ENCODE results near the gene RASGRP1. TPM values are rescaled to one million over a fixed set of nuclear protein-coding genes. Genes with fewer than 3 reads are reported as not detected.
A peak's percentile ranks its signal among the peaks of the same experiment; 100 is the strongest.

RASGRP1 gene
- total RNA-seq, 1 donor from 2014 or later: 0.11 TPM

DNA sequence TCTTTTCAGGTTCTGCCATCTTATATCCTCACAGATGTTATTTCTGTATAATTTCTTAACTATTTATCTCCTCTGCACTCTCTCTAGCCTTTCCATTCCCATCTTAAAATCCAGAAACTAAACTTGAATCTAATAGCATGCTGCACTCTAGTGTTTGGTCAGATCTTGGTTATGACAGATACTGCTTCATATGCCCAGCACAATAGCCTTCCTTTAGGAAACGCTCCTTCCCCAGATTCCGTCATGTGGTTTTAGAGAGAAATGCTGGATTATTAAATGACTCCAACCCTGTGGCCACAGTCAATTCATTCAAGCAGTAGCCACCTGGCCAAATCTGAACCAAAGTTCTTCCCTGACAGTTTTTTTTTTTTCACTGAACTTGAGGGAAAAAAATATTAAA is 19.4 kb downstream of the RASGRP1 start:
- DNase-seq (no peak), ATAC-seq (ENCODE audit: poor library complexity) (no peak)
- intact Hi-C loops (cut with DNase I): no loop called here

DNA sequence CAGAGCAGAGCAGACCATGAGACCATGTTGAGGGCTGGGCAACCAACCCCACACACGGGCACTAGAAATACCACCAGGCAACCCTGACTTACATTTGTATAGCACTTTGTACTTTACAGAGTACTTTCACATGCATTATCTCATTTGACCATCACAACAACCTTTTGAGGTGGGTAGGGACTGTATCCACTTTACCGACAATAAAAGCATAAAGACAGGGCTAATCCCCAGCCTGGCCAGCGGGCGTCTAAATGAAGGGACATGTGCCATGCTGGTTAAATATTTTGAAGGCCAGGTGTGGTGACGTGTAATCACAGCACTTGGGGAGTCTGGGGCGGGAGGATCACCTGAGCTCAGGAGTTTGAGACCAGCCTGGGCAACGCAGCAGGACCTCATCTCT is 23.6 kb downstream of the RASGRP1 start:
- intact Hi-C loops (cut with DNase I): no loop called here
- DNase-seq (no peak), ATAC-seq (ENCODE audit: poor library complexity) (no peak)

DNA sequence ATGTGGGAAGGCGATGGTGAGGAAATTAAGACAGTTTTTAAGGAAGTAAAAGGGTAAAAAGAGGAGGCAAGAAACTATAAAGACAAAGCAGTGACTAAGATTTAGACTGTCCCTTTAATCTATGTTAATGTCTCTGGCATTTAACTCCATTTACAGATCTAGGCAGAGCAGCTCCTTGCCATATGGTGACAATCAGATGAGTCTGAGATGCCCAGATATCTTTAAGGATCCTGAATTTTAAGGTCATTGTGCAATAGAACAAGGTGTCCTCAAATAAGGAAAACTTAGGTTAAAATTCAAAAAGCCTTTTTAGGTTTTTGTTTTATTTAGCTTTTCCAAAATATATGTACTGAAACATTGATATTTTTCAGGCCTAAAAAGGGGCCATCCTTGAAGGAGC is 24.1 kb downstream of the RASGRP1 start:
- intact Hi-C loops (cut with DNase I): no loop called here
- DNase-seq: no peak
- no peak for ATAC-seq (ENCODE audit: poor library complexity)

DNA sequence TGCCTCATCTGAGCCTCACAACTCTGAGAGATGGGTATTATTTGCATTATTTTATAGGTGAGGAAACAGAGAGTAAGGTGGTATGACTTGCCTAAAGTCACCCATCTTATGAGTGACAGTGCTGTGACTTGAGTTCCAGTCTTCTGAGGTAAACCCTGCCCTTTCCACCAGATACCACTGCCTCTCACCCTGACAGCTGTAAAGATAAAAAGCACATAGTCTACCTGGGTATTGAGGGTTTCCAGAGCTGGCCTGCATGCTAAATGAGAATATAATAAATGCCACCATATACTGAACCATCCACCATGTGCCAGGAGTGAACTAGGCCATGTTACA is 25.6 kb downstream of the RASGRP1 start:
- intact Hi-C loops (cut with DNase I): no loop called here
- ATAC-seq (ENCODE audit: poor library complexity) (no peak), DNase-seq (no peak)

DNA sequence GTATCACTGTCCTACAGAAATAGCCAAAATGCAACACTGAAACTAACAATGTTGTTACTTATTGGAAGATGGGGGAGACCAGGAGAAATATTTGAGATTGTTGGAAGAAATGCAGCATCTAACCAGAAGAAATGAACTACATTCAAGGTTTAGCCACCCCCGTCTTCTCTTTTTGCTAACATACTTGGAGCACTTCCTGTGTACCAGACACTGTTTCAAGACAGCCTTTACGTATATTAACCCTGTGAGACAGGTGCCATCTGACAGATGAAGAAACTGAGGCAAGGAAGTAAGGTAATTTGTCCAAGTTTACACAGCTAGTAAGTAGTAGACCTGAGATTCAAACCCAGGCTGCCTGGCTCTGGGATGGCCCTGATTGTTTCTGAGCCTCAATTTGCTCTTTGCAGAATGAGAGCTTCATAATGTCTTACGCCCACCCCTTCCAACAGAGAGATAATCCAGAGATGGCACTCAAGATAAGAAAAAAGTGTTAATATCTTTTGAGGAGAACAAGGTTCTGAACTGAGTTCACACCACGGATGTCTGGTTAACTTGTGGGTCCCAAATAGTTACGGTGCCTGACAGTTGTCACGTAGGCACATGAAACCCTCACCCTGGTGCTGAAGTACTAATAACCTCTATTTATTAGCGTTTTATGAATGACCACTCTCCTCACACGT is 26.1 kb downstream of the RASGRP1 start:
- DNase-seq: no peak
- intact Hi-C loops (cut with DNase I): no loop called here
- ATAC-seq (ENCODE audit: poor library complexity): no peak

DNA sequence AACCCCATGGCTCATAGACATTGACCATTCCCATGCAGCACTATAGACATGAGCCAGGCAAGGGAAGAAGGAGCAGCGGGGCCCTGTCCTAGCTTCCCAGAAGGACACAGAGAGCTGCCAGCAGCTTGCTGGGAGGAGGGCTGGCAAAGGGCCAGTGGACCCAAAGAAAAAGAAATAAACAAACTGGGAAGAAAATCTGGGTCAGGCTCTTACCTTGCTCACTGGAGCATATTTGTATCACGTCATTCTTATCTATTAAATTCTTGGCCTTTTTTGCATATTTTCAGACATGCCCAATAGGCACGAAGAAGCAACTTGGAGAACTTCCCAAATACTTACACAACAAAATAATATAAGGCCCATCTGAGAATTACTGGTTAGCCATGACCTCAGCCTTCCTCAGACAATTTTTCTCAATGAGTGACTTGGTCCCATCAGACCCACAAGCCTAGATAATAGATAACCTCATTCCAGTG is 28.4 kb downstream of the RASGRP1 start:
- intact Hi-C loops (cut with DNase I): no loop called here

DNA sequence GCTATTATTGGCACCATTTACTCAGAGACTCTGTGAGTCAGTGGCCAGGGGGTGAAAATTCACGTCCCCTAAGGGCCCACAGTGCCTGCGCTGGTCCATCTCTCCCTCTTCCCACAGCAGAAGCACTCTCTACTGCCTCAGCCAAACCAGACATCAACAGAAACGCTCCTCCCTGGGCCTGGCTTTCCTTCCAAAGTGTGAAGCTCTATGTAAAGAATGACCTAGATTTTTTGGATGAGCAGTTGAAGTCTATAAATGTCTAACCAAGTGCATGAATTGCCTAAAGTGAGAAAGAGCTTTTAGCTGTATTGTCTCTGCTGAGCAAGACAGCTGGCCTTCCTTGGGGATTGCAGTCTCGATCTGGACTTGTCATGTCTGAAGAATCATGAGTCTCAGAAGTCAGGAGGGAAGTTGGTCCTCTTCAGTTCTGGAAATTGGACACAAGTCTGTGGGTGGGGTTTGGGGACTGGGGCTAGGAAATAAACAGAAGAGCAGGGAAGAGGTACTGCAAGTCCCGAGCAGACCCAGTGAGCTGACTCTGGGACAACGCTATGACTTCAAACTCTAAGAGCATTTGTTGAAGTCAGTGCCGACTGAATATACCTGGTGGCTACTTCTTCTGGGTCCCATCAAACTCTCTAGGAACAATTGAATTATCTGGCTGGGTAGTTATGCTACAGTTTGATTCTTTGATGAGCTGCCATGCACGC is 29.0 kb downstream of the RASGRP1 start:
- DNase-seq (no peak), ATAC-seq (ENCODE audit: poor library complexity) (peak; percentile 32)
- intact Hi-C loops (cut with DNase I): no loop called here

More for the DNA sequence above, 28.4 kb downstream of the RASGRP1 start:
- DNase-seq: peak; percentile 68
- ATAC-seq (ENCODE audit: poor library complexity): peak; percentile 87

DNA sequence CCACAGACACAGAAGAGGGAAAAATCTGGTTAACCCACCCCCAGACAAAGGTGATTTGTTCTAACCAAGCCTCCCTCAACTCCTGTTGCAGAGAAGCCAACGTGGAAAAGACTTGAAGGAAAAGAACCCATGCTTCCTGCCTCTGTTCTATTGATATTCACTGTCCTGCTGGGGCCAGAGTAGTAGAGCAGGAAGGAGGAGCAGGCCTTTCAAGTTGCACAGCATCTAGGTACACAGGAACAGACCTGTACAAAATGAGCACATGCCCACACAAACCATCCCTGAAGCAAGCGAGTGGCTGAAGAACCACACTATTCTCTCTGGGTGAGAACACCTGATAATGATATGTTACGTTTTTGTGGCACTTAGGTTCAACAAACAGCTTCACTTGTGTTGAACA is 29.9 kb downstream of the RASGRP1 start:
- intact Hi-C loops (cut with DNase I): no loop called here
- no peak for DNase-seq
- ATAC-seq (ENCODE audit: poor library complexity): no peak

DNA sequence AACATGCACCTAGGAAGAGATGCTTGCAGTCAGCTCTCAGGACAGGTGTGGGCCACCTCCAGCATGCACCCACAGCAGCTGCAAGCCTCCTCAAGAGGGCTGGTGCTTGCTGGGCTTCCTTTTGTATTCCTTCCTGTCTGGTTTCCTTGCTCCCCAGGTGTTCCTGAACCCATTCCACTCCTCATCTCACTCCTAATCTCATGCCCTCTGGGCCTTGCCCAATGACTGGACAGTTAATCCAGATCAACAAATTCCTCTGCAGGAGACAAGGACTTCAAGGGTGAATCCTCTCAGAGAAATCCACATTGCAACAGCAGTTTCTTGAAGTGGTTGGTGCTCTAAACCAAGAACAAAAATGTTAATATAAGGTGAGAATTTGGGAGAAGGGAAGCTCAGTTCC is 30.7 kb downstream of the RASGRP1 start:
- no peak for DNase-seq
- intact Hi-C loops (cut with DNase I): no loop called here
- ATAC-seq (ENCODE audit: poor library complexity): no peak

DNA sequence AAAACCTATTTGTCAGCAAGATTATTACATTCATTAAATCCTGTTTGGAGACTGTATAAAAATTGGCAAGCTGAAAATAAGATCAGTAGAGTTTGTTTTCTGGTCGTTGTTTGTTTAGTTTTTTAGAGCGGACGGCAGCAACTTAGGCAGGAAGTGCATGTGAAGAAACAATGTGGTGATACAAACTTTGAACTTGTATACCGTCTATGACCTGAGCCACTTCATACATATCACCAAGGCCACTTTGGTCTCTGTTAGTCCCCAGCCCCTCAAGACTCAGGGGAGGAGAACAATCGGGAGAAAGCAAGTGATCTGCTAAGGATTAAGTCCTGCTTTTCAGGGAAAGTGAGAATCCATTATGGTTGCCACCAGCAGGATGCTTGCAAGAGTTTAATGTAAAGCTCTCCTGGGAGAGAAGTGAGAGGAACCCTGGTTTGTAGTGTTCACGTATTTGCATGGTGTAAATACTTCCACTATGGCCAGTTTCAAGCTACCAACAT is 31.1 kb downstream of the RASGRP1 start:
- intact Hi-C loops (cut with DNase I): no loop called here
- DNase-seq: no peak
- ATAC-seq (ENCODE audit: poor library complexity): no peak

DNA sequence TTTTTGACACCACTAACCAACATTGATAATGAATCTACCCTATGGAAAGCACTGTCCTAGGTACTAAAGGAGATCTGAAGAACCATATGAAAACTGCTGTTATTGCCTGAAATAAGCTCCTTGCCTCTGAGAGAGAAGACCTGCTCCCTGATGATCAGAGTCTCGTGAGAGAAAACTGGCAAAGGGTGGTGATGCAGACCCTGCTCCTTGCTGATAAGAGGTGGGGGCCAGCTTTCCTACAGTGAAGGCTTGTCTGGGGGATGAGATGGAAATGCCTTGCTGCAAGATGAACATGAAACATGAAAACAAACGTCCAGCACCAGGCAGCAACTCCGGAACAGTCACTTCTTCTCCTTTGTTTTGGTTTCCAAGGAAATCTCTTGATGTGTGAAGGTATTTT is 31.9 kb downstream of the RASGRP1 start:
- ATAC-seq (ENCODE audit: poor library complexity): no peak
- intact Hi-C loops (cut with DNase I): no loop called here
- no peak for DNase-seq

DNA sequence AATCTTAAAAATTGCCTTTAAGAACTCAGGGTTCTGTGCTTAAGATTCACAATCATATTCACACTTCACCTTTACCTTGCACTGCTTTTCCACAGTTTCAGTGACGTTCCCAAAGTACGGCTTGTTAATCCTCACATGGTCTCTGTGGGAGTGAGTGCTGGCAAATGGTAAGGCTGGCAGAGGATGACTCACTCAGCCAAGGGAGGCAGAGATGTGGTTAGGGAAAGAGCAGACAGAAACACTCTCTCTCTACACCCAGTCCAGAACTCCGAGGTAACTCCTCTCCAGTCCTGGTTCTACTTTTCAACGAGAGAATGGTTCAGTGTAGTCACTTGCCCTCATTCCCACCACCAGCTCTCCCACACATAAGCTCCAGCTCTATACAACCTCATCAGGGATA is 33.1 kb downstream of the RASGRP1 start:
- DNase-seq: no peak
- ATAC-seq (ENCODE audit: poor library complexity): no peak
- intact Hi-C loops (cut with DNase I): no loop called here

DNA sequence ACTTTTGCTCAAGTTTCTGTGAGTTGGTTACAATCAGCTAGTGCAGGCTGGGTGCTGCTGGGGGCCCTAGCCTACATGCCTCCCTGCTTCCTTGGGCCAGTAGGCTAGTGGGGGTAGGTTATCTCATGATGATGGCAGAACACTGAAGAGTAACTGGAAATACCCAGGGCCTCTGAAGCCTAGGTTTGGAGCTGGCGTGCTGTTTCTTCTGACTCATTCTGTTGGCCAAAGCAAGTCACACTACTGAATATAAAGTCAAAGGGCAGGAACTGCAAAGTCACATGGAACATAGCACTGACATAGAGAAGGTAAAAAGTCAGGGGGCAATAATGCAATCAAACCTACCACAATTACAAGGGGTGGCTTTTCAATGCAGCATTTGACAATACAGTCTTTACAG is 34.5 kb downstream of the RASGRP1 start:
- intact Hi-C loops (cut with DNase I): no loop called here
- no peak for DNase-seq
- no peak for ATAC-seq (ENCODE audit: poor library complexity)

DNA sequence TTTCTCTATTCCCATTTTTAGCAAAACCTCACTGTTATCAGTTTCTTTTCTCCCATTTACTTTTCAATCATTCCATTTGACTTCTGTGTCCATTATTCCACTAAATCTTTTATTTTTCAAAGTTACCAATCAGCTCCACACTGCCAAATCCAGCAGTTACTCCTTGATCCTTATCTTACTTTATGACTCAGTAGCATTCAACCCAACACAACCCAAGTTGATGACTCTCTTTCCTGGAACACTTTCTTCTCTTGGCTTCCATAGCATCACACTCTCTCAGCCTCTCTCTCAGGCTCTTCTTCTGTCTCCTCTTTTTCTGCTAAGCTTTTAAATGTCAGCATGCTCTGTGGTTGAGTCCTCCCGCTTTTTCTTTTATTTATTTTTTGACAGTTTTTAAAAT is 36.3 kb downstream of the RASGRP1 start:
- DNase-seq (no peak), ATAC-seq (ENCODE audit: poor library complexity) (no peak)
- intact Hi-C loops (cut with DNase I): no loop called here

DNA sequence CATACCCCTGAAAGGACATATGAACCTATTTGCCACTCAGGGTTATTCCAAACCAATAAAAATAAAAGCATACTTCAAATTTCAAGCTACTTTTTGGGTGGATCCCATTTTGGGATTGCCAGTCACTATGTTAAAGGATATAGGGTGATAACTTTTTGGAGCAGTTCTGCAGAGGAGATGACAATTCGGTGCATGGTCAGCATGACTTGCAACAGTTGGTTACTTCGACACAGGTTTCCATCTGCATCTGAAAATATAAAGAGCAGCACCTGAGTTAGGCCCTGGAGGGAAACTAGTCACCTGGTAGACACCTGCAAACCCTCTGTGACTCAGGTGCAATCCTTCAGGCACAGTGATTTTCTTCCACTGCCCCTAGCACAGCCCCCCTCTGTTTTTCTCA is 38.5 kb downstream of the RASGRP1 start:
- DNase-seq (no peak), ATAC-seq (ENCODE audit: poor library complexity) (no peak)
- intact Hi-C loops (cut with DNase I): no loop called here

DNA sequence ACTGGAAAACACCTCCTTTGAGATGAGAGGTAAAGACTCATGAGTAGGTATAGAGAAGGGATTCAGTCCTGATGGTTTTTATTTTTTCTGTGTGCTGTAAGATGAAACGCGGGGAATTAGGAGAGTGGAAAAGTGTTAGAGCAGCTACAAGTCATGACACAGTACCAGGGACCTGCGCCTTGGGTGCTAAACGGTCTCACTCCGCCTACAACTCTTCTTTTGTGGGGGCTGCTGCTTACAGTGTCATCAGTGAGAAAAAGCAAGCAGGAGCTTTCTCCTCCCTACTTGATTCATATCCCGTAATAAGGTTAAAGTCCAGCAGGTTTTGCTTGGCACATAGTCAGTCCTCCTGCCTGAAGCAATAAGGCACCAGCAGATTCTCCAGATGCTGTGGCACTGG is 39.1 kb downstream of the RASGRP1 start:
- intact Hi-C loops (cut with DNase I): no loop called here
- DNase-seq: no peak

DNA sequence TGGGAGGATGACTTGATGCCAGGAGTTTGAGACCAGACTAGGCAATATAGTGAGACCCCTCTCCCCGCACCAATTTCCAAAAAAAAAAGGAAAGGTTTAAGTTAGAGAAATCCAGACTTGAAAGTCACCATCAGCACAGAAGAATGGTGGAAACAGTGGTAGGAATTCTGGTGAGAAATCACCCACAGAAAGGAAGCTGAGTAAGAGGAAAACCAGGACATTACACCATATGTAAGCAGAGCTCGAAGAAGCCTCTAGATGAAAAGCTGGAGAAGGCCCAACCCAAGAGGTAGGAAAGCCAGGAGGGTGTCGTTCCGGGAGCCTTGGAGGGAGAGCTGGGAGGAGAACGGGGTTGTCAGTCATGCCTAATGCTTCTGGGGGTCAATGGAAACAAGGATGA is 40.5 kb downstream of the RASGRP1 start:
- no peak for ATAC-seq (ENCODE audit: poor library complexity)

More for the DNA sequence above, 39.1 kb downstream of the RASGRP1 start:
- no peak for ATAC-seq (ENCODE audit: poor library complexity)

DNA sequence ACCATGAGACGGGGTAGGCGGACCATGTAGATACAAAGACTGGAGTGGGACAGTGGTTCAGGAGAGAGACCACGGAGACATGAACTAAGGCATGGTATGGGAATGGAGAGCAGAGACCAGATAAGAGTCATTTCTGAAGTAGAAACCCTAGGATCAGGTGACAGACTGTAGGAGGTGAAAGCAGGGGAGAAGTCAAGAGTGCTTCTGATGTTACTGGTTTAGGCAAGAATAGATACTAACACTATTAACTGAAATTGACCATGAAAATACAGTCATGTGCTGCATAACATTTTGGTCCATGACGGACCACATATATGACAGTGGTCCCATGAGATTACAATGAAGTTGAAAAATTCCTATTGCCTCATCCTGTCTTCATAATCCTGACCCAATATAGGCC is 41.7 kb downstream of the RASGRP1 start:
- DNase-seq: no peak
- intact Hi-C loops (cut with DNase I): no loop called here

More for the DNA sequence above, 40.5 kb downstream of the RASGRP1 start:
- no peak for DNase-seq
- intact Hi-C loops (cut with DNase I): no loop called here

DNA sequence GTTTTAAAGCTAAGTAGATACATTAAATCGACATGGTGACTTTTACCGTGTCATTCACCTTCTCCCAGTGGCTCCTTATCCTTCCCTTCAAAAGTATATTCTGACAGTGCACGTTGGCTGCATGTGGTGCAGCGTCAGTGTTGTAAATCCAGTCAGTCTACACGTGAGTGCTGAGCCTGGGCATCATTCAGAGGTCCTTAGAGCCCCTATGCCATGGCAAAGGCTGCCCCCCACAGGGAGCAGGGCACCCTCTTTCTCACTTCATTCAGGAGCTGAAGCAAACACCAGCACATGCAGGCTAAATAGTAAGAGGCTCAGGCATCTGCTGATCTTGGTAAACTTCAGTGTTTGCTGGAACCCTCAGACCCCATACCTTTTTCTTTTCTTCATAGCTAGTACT is 43.3 kb downstream of the RASGRP1 start:
- DNase-seq (no peak), ATAC-seq (ENCODE audit: poor library complexity) (no peak)
- intact Hi-C loops (cut with DNase I): no loop called here

More for the DNA sequence above, 41.7 kb downstream of the RASGRP1 start:
- no peak for ATAC-seq (ENCODE audit: poor library complexity)

DNA sequence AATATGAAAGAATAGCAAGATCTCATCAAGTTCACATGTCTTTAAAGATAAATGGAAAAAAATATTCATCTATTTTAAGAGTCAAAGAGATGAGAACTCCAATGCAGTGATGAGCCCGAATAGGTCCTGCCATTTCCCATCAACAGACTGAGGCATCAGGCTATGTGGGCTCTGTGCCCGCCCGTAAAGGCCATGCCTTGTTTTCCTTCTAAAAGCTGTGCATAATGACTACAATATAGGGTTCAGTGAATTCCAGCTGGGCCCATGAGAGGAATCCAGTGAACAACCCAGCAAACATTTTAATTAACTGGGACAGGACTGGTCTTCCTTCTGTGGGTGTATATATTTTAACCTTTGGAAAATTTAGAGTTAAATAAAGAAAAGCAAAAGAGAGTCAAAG is 44.6 kb downstream of the RASGRP1 start:
- intact Hi-C loops (cut with DNase I): no loop called here
- ATAC-seq (ENCODE audit: poor library complexity) (no peak), DNase-seq (no peak)
